ENCODE data around the gene IFIT2. TPM values are rescaled to one million over a fixed set of nuclear protein-coding genes. Genes with fewer than 3 reads are reported as not detected.

Gene IFIT2
- total RNA-seq, 4 donors from 2014 or later = 3.3 to 11.4 (median 6.0) TPM

DNA sequence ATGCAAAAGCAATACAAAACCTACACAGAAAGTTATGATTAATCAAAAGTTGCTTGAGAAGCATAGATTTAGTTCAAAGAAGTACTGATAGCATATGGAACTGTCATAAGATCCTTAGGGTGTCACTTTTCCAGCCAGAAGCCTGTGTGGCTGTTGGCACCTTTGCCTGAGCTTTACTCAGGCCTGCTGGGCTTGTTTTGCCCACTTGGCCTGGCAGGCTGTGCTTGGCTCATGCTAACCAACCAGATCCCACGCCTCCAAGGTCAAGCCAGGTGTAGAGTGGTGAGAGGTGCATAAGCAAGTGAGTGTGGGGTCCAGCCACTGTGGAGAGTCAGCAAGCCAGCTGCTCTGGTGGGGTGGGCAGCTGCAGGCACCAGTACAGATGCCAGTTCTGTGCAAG lies 38.3 kb upstream of the IFIT2 start:
- H3K4me1 ChIP-seq = peaks cover 0 to 40% (median 12%) of the 10 kb centered on the region in 4 donors
- H3K36me3 ChIP-seq = no peaks in the 10 kb centered on the region
- no peaks in the 10 kb centered on the region for H3K9me3 ChIP-seq
- TF ChIP-seq EP300 (IDR thresholded peaks at IDR 0.05) = no peak
- TF ChIP-seq, protein P1, sequence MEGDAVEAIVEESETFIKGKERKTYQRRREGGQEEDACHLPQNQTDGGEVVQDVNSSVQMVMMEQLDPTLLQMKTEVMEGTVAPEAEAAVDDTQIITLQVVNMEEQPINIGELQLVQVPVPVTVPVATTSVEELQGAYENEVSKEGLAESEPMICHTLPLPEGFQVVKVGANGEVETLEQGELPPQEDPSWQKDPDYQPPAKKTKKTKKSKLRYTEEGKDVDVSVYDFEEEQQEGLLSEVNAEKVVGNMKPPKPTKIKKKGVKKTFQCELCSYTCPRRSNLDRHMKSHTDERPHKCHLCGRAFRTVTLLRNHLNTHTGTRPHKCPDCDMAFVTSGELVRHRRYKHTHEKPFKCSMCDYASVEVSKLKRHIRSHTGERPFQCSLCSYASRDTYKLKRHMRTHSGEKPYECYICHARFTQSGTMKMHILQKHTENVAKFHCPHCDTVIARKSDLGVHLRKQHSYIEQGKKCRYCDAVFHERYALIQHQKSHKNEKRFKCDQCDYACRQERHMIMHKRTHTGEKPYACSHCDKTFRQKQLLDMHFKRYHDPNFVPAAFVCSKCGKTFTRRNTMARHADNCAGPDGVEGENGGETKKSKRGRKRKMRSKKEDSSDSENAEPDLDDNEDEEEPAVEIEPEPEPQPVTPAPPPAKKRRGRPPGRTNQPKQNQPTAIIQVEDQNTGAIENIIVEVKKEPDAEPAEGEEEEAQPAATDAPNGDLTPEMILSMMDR (IDR thresholded peaks at IDR 0.05) = no peak
- TF ChIP-seq POLR2A (IDR thresholded peaks at IDR 0.05) = no peak
- no peaks in the 10 kb centered on the region for H3K27me3 ChIP-seq
- H3K27ac ChIP-seq = no peak overlapping the region
- no peak for DNase-seq (ENCODE audit: low spot score in 2 of 2)
- no peak overlapping the region for H3K4me3 ChIP-seq
- WGBS, 2 donors = 88 to 100% methylated on average over 1 of the region's 1 CpG

DNA sequence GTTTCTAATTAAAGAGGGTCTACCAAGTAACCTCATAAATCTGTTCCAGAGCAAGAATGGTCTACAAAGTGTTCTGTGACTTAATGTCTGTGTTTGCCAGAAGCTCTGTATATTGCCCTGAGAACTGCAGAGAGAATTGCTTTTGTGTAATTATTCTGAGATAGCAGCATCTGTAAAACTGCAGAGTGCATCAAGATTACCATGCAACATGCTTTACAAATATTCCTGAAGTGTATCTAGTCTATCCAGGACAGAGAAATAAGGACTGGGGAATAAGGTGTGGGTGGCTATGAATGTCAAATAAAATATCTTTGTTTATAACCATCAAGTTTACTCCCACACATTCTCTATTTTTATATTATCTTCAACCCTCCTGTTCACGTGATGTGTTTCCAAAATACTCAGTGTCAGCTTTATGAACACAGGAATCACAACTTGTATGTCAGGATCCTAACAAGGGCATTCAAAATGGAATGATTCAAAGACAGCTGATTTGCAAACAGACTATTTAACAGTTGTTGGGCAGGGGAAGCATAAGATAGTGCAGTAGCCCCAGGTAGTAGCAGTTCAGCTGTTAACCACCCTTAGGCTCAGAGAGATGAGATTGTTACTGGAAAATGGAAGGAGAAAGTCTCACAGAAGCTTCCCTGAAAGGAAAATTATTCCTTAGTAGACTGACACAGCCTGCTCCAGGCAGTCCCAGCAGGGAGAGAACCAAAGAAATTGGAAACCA lies 35.0 kb upstream of the IFIT2 start:
- no peak overlapping the region for H3K4me3 ChIP-seq

DNA sequence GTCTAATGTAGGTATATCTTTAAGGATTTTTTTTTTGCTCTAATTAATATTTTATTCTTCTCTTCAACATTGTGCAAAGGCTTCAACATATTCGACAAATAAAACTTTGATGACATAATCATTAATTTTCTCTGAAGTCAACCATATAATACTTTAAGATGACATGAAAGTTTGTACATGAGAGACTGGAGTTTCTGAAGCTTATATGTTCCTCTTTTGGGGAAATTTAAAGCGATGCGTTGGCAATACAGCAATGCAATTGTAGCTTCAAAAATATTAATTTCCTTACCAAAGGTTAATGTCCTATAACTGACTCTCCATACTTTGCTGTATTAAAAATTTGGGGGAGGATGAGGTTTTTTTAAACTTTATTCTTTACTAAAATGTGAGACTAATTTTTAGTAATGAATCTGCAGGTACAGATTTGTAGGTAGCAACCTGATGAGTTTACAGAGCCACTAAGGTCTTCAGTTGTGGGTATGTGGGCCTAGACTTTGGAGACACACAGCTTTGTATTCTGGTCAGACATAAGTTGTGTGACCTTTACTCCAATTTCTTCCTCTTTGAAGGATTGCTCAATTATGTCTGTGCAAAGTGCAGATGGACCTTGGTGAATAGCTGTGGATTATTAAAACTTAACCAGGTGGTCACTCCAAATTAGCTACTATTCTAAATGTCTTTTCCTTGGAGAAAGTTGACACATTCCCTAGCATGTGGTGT lies 32.3 kb upstream of the IFIT2 start:
- Histone ChIP-seq H3K27me3 (no peaks in the 10 kb centered on the region), H3K4me3 (no peak overlapping the region), H3K4me1 (peaks cover 0 to 6% (median 2%) of the 10 kb centered on the region in 4 donors), H3K27ac (no peak overlapping the region), H3K36me3 (no peaks in the 10 kb centered on the region), H3K9me3 (no peaks in the 10 kb centered on the region)
- no peak for TF ChIP-seq EP300 (IDR thresholded peaks at IDR 0.05)
- TF ChIP-seq, protein P1 (IDR thresholded peaks at IDR 0.05) = no peak
- no peak for TF ChIP-seq POLR2A (IDR thresholded peaks at IDR 0.05)
- no peak for DNase-seq (ENCODE audit: low spot score in 2 of 2)
- WGBS, 2 donors = 89 to 91% methylated on average over 3 of the region's 3 CpGs

More for the DNA sequence above, 35.0 kb upstream of the IFIT2 start:
- H3K4me1 ChIP-seq = peaks cover 0 to 22% (median 5%) of the 10 kb centered on the region in 4 donors
- no peak overlapping the region for H3K27ac ChIP-seq
- H3K36me3 ChIP-seq = no peaks in the 10 kb centered on the region
- no peaks in the 10 kb centered on the region for H3K9me3 ChIP-seq
- DNase-seq (ENCODE audit: low spot score in 2 of 2) = no peak
- no peaks in the 10 kb centered on the region for H3K27me3 ChIP-seq
- WGBS, 2 donors = 36 to 37% methylated on average over 1 of the region's 1 CpG
- TF ChIP-seq, protein P1 (IDR thresholded peaks at IDR 0.05) = no peak
- TF ChIP-seq EP300 (IDR thresholded peaks at IDR 0.05) = no peak

DNA sequence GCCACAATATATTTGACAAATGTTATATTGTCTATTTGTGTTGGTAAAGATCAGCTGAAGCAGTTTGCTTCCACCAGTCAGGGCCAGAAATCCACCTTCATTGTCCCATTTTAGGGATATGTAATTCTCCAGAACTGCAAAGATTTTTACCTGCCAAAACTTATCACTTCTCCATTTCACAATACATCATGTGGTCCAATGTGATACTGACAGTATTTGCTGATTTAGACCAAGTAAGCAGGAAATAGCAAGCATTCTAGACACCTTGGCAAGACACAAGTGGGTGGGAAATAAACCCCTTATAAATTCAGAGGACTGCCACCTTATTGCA lies 31.7 kb upstream of the IFIT2 start:
- Histone ChIP-seq H3K4me1 (peaks cover 0 to 10% (median 2%) of the 10 kb centered on the region in 4 donors), H3K27ac (no peak overlapping the region), H3K36me3 (no peaks in the 10 kb centered on the region), H3K27me3 (no peaks in the 10 kb centered on the region), H3K9me3 (no peaks in the 10 kb centered on the region), H3K4me3 (no peak overlapping the region)
- TF ChIP-seq POLR2A (IDR thresholded peaks at IDR 0.05) (no peak), EP300 (IDR thresholded peaks at IDR 0.05) (no peak)
- TF ChIP-seq, protein P1 (IDR thresholded peaks at IDR 0.05) = no peak
- no peak for DNase-seq (ENCODE audit: low spot score in 2 of 2)

DNA sequence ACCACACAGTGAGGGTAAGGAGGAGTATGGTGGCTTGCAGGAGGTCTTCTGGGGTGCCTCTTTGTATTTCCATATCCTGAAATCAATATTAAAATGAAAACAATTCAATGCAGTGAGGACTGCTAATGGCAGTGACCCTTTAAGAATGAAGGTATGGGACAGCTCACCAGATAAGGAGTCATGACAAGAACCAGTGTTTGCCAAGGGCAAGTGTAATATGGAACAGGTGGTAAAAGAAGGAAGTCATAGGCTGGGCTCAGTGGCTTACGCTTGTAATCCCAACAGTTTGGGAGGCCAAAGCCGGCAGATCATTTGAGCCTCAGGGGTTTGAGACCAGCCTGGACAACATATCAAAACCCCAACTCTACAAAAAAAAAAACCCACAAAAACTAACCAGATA lies 30.3 kb upstream of the IFIT2 start:
- 91 to 94% methylated on average over 2 of the region's 2 CpGs for WGBS, 2 donors
- Histone ChIP-seq H3K36me3 (no peaks in the 10 kb centered on the region), H3K27ac (no peak overlapping the region), H3K27me3 (no peaks in the 10 kb centered on the region), H3K4me1 (peaks cover 0 to 15% (median 2%) of the 10 kb centered on the region in 4 donors), H3K9me3 (no peaks in the 10 kb centered on the region), H3K4me3 (no peak overlapping the region)
- DNase-seq (ENCODE audit: low spot score in 2 of 2) = no peak
- TF ChIP-seq EP300 (IDR thresholded peaks at IDR 0.05) (no peak), POLR2A (IDR thresholded peaks at IDR 0.05) (no peak)
- TF ChIP-seq, protein P1 (IDR thresholded peaks at IDR 0.05) = no peak
